ENCODE results near the gene HOXC4. TPM values are rescaled to one million over a fixed set of nuclear protein-coding genes. Genes with fewer than 3 reads are reported as not detected.

The HOXC4 gene
- total and polyA plus RNA-seq, 2 of the 8 experiments (the other 6 are each of a cell fraction or from before 2014, with no cell fraction given): not detected

- Histone ChIP-seq H3K4ac (replicated peaks; ENCODE audit: insufficient read length, low read depth, low read length) (no peak overlapping the region), H3K56ac (replicated peaks; ENCODE audit: insufficient read length, low read depth, low read length) (no peak overlapping the region), H3K14ac (ENCODE audit: insufficient read length) (no peak overlapping the region), H2BK20ac (ENCODE audit: low read length) (no peak overlapping the region), H3K4me3 (ENCODE audit: extremely low read depth in 1 of 4, insufficient read depth in 2 of 4, low read depth in 3 of 4, low read length in 4 of 4) (no peak overlapping the region), H2BK120ac (replicated peaks; ENCODE audit: low read depth, low read length) (no peak overlapping the region), H3K18ac (ENCODE audit: extremely low read depth, low read length) (no peak overlapping the region), H3K36me3 (ENCODE audit: control insufficient read depth in 2 of 4, insufficient read depth in 4 of 4, low read length in 3 of 4) (no peaks in the 10 kb centered on the region; a peak in 1 of 8 replicates), H2AFZ (ENCODE audit: low read length) (no peak overlapping the region), H4K8ac (ENCODE audit: extremely low read depth, insufficient read depth, low read length) (no peak overlapping the region; the same call in none of the 2 replicates), H4K5ac (ENCODE audit: insufficient read length, low read depth, low read length) (no peak overlapping the region), H3K79me2 (ENCODE audit: control insufficient read depth in 1 of 2, insufficient read depth in 2 of 2, low read length in 2 of 2) (no peaks in the 10 kb centered on the region), H2BK5ac (ENCODE audit: low read depth, low read length) (no peak overlapping the region), H4K20me1 (replicated peaks in 1 of 2; ENCODE audit: control insufficient read depth in 1 of 2, insufficient read depth in 2 of 2, low read length in 2 of 2) (peaks cover 10 to 31% of the 10 kb centered on the region in 2 experiments), H3K4me2 (ENCODE audit: insufficient read depth in 1 of 2, low read depth in 2 of 2, low read length in 2 of 2) (no peak overlapping the region), H3K27ac (ENCODE audit: low read depth, low read length) (no peak overlapping the region), H2BK12ac (ENCODE audit: low read depth, low read length) (no peak overlapping the region), H3K23me2 (ENCODE audit: low read depth, low read length) (peaks cover 3% of the 10 kb centered on the region; the same call in 1 of the 2 replicates), H2BK15ac (ENCODE audit: low read length) (no peak overlapping the region), H2AK5ac (ENCODE audit: low read depth, low read length) (peak overlapping the region; percentile 65; the same call in 1 of the 2 replicates), H4K91ac (replicated peaks; ENCODE audit: insufficient read length, low read length) (no peak overlapping the region), H3K23ac (ENCODE audit: insufficient read length) (no peak overlapping the region), H3K9me3 (ENCODE audit: insufficient read depth in 2 of 2, low read depth in 1 of 2, low read length in 1 of 2) (no peaks in the 10 kb centered on the region), H3K27me3 (replicated peaks in 1 of 4; ENCODE audit: control insufficient read depth in 3 of 4, extremely low read depth in 1 of 4, insufficient read depth in 3 of 4, low read length in 3 of 4) (peaks cover 96 to 100% (median 100%) of the 10 kb centered on the region in 4 experiments), H3K9ac (replicated peaks in 1 of 4; ENCODE audit: extremely low read depth in 1 of 4, low read depth in 3 of 4, low read length in 3 of 4) (no peak overlapping the region), H3K79me1 (ENCODE audit: low read depth, low read length) (no peaks in the 10 kb centered on the region), H3K4me1 (replicated peaks in 1 of 4; ENCODE audit: control insufficient read depth in 3 of 4, insufficient read depth in 4 of 4, low read length in 3 of 4) (peaks cover 0 to 7% (median 3%) of the 10 kb centered on the region in 4 experiments; a peak in 5 of 7 replicates)
- FAIRE-seq (no peak), DNase-seq (ENCODE audit: low read depth in 1 of 2, low spot score in 2 of 2) (no peak)
- TF ChIP-seq ATF3 (IDR thresholded peaks at IDR 0.05; ENCODE audit: insufficient read depth, low read depth, low read length): no peak
- TF ChIP-seq RXRA (IDR thresholded peaks at IDR 0.05; ENCODE audit: insufficient read depth, low read depth, low read length): no peak
- TF ChIP-seq POU5F1 (IDR thresholded peaks at IDR 0.05; ENCODE audit: low read depth, low read length): no peak
- TF ChIP-seq EZH2 (IDR thresholded peaks at IDR 0.05; ENCODE audit: low read depth, low read length, severe bottlenecking): peak; percentile 86
- peak; percentile 48; the same call in 1 of the 2 replicates for TF ChIP-seq SUZ12 (IDR thresholded peaks at IDR 0.05; ENCODE audit: low read length)
- peak; percentile 90 for TF ChIP-seq RNF2 (IDR thresholded peaks at IDR 0.05; ENCODE audit: borderline replicate concordance, low read depth, low read length, missing control alignments, poor library complexity, severe bottlenecking)
- POLR2A ChIA-PET (ENCODE audit: partially characterized antibody): interaction anchor here (0.8 to 1.4 kb wide), 5 partner anchors 11 to 38 kb away, joined by 3 read pairs; partner anchors contain the start of gene HOXC10
- CTCF ChIA-PET (ENCODE audit: partially characterized antibody): interaction anchor here (0.8 to 12.5 kb wide), 23 partner anchors 10 to 355 kb away, joined by 3 to 172 read pairs (median 5); partner anchors contain the start of genes HOXC10, HOXC4, HOXC5 and HOXC8
- 14% methylated on average over 8 of the region's 8 CpGs; no CpG with 5 or more reads in 1 of the 2 experiments for WGBS, 2 experiments (ENCODE audit: extremely low coverage in 1 of 2, insufficient coverage in 1 of 2, insufficient read length in 1 of 2, insufficient replicate concordance in 2 of 2, low coverage in 1 of 2, low lambda C conversion rate in 2 of 2, missing lambda C conversion rate in 1 of 2)
These were observed 30.4 kb upstream of the HOXC4 start for GRCh38 chr12:54022960-54023884.

Data from H1 (cell line).